Pancreas (tissue), 10 donors: ENCODE results near the gene SAMD5. TPM values are rescaled to one million over a fixed set of nuclear protein-coding genes. Genes with fewer than 3 reads are reported as not detected.

ENCODE experiments used
- ATAC-seq, 4 donors: fragments of 200-7000 bp; cut with Tn5 transposase; one replicate each; pipeline versions ENCODE4 v1.8.0 to v1.9.1; 2020; ENCODE audit warnings: mild to moderate bottlenecking in 4 of 4, moderate library complexity in 4 of 4
- DNase-seq, 6 donors: peaks; one replicate each; pipeline ENCODE4 v3.0.0-alpha.2; 2020
- FAIRE-seq: peaks from 2 replicates; lab custom pipeline; 2012; peaks lifted over from hg19 to GRCh38; lab: Jason Lieb, UNC
- H3K27ac ChIP-seq, 4 donors: fragments of 200-600 bp; sonication (generic); 1 replicate in 3 of 4; 2 replicates in 1 of 4; pipeline versions ENCODE4 v1.5.0 to v1.8.0; 2020
- H3K27me3 ChIP-seq, 4 donors: fragments of 200-600 bp; one replicate each; pipeline ENCODE4 v1.8.0; 2021
- H3K36me3 ChIP-seq, 3 donors: fragments of 200-600 bp; sonication (generic) in 1 of 3; one replicate each; pipeline versions ENCODE4 v1.5.0 to v1.8.0; 2020 to 2021
- H3K4me1 ChIP-seq, 3 donors: fragments of 200-600 bp; one replicate each; pipeline ENCODE4 v1.8.0; 2021
- H3K4me3 ChIP-seq, 4 donors: fragments of 200-600 bp; sonication (generic) in 2 of 4; one replicate each; pipeline versions ENCODE4 v1.5.0 to v1.8.0; 2020 to 2021
- H3K9me3 ChIP-seq, 4 donors: fragments of 200-600 bp; one replicate each; pipeline ENCODE4 v1.8.0; 2021
- CTCF ChIP-seq, 4 donors: fragments of 200-600 bp; sonication (generic) in 3 of 4; IDR thresholded peaks; one replicate each; pipeline versions ENCODE4 v1.5.0 to v1.8.0; 2021; ENCODE audit warnings: antibody characterized with exemption in 4 of 4
- WGBS, 2 donors: extraction: QIAGEN DNeasy Blood & Tissue Kit; methylation state at CpG; one replicate each; pipeline ENCODE4 v1.1.7; 2013; 5-methylcytosine and 5-hydroxymethylcytosine counted together
- intact Hi-C, 3 donors: fragments of 100-400 bp; cut with DNase I; formaldehyde crosslinking; loops; one replicate each; pipeline versions ENCODE4 v1.11.1 to v1.14.2; 2022
- polyA plus RNA-seq, 2 donors: library from polyadenylated mRNA; stranded (reverse); fragments of 200-250 nt; gene quantifications; one replicate each; pipeline ENCODE4 v1.2.3, GENCODE V29; 2013
- total RNA-seq, 6 donors: library from RNA; stranded (reverse); fragmentation: NEBNext Ultra II Directional in 4 of 6; extraction: Animal tissue kit (Norgen Biotek cat#: 25700) in 4 of 6; gene quantifications; one replicate each; pipeline versions ENCODE4 v1.2.1 to v1.2.4, GENCODE V29; 2021 to 2023
- donor health status: healthy with polysubstance abuse.
- donor health status: DM: no; HTN: no; CAD: no; lungs with moderate emphysema.
- donor health status: DM: no; HTN: no; CAD: no.
- donor health status: control.
- donor health status: control.
- donor health status: Bipolar disorder and iron deficiency.
- donor health status: DM: yes; HTN: yes; CAD: no.
- donor health status: DM: no; HTN: no; CAD: no.
- donor health status: DM: no; HTN: no; CAD: no.
- donor health status: DM: yes; HTN: yes; CAD: no.

The SAMD5 gene
- total and polyA plus RNA-seq, 8 donors = 0.54 to 3.8 (median 0.97) TPM

DNA sequence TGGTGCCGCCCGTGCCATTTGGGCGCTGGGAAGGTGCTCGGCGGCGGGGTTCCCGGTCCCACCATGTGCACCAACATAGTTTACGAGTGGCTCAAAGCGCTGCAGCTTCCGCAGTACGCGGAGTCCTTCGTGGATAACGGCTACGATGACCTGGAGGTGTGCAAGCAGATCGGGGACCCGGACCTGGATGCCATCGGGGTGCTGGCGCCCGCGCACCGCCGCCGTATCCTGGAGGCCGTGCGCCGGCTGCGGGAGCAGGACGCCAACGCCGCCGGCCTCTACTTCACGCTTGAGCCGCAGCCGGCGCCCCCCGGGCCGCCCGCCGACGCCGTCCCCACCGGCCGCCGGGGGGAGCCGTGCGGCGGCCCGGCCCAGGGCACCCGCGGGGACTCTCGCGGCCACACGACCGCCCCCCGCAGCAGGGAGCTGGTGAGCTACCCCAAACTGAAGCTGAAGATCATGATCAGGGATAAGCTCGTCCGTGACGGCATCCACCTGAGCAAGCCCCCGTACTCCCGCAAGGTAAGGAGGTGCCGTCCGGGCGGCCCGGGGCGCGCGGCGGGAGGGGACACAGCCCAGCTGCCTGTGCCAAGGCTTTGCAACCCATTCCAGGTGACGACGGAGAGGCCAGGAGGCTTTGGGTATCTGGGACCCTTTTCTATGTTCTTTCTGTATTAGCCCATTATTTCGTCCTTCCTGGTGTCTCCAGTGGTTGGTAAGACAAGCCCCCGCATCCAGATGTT, 547 bp downstream of the SAMD5 start:
- DNase-seq = peak in 4 of 6 donors; percentile 17 to 60 (median 37)
- H3K4me3 ChIP-seq = peak overlapping the region; percentile 30 to 70 (median 53)
- H3K36me3 ChIP-seq = no peaks in the 10 kb centered on the region
- FAIRE-seq = no peak
- no peak for TF ChIP-seq CTCF (IDR thresholded peaks at IDR 0.05)
- H3K27me3 ChIP-seq = no peaks in the 10 kb centered on the region
- H3K27ac ChIP-seq = no peak overlapping the region
- WGBS, 2 donors = 1 to 2% methylated on average over 49 to 73 of the region's 73 CpGs
- peaks cover 0 to 7% (median 0%) of the 10 kb centered on the region in 3 donors for H3K4me1 ChIP-seq
- no peaks in the 10 kb centered on the region for H3K9me3 ChIP-seq
- ATAC-seq = peak; percentile 3 to 24 (median 14)
- intact Hi-C loops = no loop called here

GRCh38 chr6:147509891-147510290, 1.4 kb downstream of the SAMD5 start:
- Histone ChIP-seq H3K4me3 (peak overlapping the region in 2 of 4 donors; percentile 53 to 70), H3K4me1 (peaks cover 0 to 7% (median 0%) of the 10 kb centered on the region in 3 donors), H3K36me3 (no peaks in the 10 kb centered on the region), H3K27me3 (no peaks in the 10 kb centered on the region), H3K9me3 (no peaks in the 10 kb centered on the region), H3K27ac (no peak overlapping the region)
- WGBS, 2 donors = 26% methylated on average over 7 of the region's 7 CpGs
- intact Hi-C loops = no loop called here
- no peak for TF ChIP-seq CTCF (IDR thresholded peaks at IDR 0.05)
- peak in 3 of 4 donors; percentile 23 to 52 (median 30) for ATAC-seq
- no peak for FAIRE-seq
- no peak for DNase-seq

DNA sequence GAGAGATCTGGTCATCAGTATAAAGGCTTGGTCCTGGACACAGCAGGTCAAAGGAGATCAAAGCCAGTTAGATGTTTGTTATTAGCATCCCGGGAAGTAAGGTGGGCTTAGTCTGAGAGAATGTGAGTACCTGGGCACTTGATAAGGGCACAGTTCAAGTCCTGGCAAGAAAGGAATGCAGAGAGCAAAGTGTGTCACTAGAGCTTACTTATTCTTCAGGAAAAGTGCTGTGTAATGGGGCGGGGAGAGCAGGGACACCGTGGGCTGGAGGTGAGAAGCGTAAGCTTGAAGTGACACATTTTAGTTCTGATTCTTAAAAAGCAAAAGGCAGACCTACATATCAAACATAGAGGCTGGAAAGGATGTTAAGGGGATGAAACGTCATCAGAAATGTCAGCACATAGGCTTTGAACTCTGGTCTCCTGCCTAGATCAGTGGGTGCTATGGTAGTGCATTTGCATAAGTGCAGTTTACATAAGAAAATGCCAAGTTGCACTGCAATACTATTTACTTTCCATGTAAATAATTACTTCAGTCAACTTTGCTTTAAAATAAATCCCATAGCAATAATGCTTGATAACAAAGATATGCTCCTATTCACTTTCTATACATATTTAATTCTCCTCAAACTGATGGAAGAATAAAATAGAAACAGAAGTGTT, 2.6 kb downstream of the SAMD5 start:
- H3K9me3 ChIP-seq = no peaks in the 10 kb centered on the region
- no peak for DNase-seq

GRCh38 chr6:147514831-147515230, 6.3 kb downstream of the SAMD5 start:
- no peaks in the 10 kb centered on the region for H3K9me3 ChIP-seq
- no peaks in the 10 kb centered on the region for H3K27me3 ChIP-seq
- H3K36me3 ChIP-seq = no peaks in the 10 kb centered on the region
- no peak overlapping the region for H3K27ac ChIP-seq
- intact Hi-C loops = no loop called here
- FAIRE-seq (no peak), ATAC-seq (no peak), DNase-seq (no peak)
- 59 to 60% methylated on average over 2 of the region's 2 CpGs for WGBS, 2 donors
- H3K4me1 ChIP-seq = no peaks in the 10 kb centered on the region
- TF ChIP-seq CTCF (IDR thresholded peaks at IDR 0.05) = no peak
- no peak overlapping the region for H3K4me3 ChIP-seq

More for the DNA sequence above, 2.6 kb downstream of the SAMD5 start:
- Histone ChIP-seq H3K4me1 (peaks cover 0 to 7% (median 0%) of the 10 kb centered on the region in 3 donors), H3K4me3 (no peak overlapping the region), H3K36me3 (no peaks in the 10 kb centered on the region), H3K27me3 (no peaks in the 10 kb centered on the region), H3K27ac (no peak overlapping the region)
- intact Hi-C loops = no loop called here
- no peak for TF ChIP-seq CTCF (IDR thresholded peaks at IDR 0.05)
- FAIRE-seq = no peak
- whole genome bisulfite sequencing, 2 donors = 39 to 55% methylated on average over 5 of the region's 5 CpGs
- ATAC-seq = no peak
